ENCODE results near the gene VSTM5.

DNA sequence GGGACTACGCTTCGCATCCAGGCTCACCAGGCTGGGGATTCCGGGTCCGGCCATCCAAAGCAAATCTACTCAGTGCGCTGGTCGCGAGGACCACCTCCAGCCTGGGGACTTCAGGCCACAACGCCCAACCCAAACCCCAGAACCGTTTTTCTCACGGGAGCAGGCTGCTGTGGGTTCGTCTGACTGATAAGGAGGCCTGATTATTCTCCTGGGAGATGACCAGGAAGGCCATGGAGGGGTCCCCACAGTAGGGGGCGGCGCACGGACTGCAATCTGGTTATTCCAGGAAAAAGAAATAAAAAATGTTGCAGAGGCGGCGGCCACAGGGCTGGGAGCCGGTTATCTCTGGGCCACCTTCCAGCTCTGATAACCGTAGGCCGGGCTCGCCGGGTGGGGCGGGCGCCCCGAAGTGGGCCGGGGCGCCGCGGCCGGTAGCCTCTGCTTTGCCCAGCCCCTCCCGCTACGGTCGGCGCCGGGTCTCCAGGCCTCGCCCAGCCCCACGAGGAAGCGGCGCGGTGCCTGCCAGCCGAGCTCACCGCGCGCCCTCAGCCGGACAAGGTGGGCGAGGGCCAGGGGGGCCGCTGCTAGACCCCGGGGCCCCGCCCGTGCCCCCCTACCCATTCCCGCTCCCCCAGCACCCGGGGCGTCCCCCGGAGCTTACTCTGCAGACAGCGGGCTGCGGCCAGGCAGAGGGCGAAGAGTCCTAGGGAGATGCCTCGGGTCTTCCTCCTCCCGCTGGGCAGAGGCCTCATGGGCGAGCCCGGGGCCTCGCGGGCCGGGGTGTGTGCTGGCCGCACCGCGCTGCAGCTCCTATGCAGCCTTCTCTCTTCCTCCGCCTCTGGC lies 446 bp downstream of the VSTM5 start:
- TF ChIP-seq SUZ12 (IDR thresholded peaks at IDR 0.05; ENCODE audit: extremely low read depth, insufficient read depth, insufficient read length) (no peak), YY1 (IDR thresholded peaks at IDR 0.05; ENCODE audit: insufficient read depth, insufficient read length) (no peak)
